K562 (cell line): Measurements from ENCODE around the gene GATA5. TPM values are rescaled to one million over a fixed set of nuclear protein-coding genes. Genes with fewer than 3 reads are reported as not detected.

Source experiments
- ATAC-seq: fragments of 200-7000 bp; cut with Tn5 transposase; 3 replicates; pipeline ENCODE4 v1.9.1; 2020; ENCODE audit warnings: moderate library complexity
- BruUV-seq: library from RNA; stranded (reverse); fragments of 400-500 nt; replicated peaks from 2 replicates; lab custom pipeline; 2021; lab: Mats Ljungman, UMichigan
- CTCF ChIA-PET: fragments of 300-600 bp; formaldehyde crosslinking; extraction: SDS; loops from one replicate; lab custom pipeline; 2021; ENCODE audit warnings: low intra/inter-chr PET ratio; lab: Yijun Ruan, JAX
- POLR2A ChIA-PET: fragments of 300-600, 350-650 bp; sonication (Branson Sonifier 250); formaldehyde crosslinking; extraction: SDS; loops from one replicate; lab custom pipeline; 2021; ENCODE audit warnings: antibody characterized with exemption, inconsistent platforms; lab: Yijun Ruan, JAX
- DNase-seq, 4 experiments: peaks; one replicate each; pipeline versions ENCODE4 v3.0.0 to v3.0.0-alpha.2; 2011 to 2018; ENCODE audit warnings: low spot score in 3 of 4, mixed read lengths in 3 of 4; ENCODE audit errors: extremely low read depth in 1 of 4
- FAIRE-seq: peaks from 2 replicates; lab custom pipeline; 2011; peaks lifted over from hg19 to GRCh38; lab: Jason Lieb, UNC
- H2AFZ ChIP-seq: 2 replicates; pipeline ENCODE4 v1.6.0; 2011; ENCODE audit warnings: low read depth, low read length, control low read depth, inconsistent platforms
- H3K27ac ChIP-seq: fragments of 200-600 bp; 3 replicates; pipeline ENCODE4 v1.8.0; 2011; ENCODE audit warnings: low read depth, mild to moderate bottlenecking, control low read depth, inconsistent platforms, low read length, moderate library complexity, mixed read lengths; ENCODE audit errors: extremely low read depth
- H3K27me3 ChIP-seq, 2 experiments: fragments of 300-600 bp in 1 of 2; 2 replicates in 1 of 2; 3 replicates in 1 of 2; pipeline versions ENCODE4 v1.6.0 to v1.8.0; 2011; ENCODE audit warnings: inconsistent platforms in 2 of 2, low read length in 2 of 2, mild to moderate bottlenecking in 1 of 2, mixed read lengths in 1 of 2, moderate library complexity in 1 of 2; ENCODE audit not compliant: control insufficient read depth in 2 of 2, insufficient read depth in 2 of 2
- H3K36me3 ChIP-seq: fragments of 300-600 bp; 3 replicates; pipeline ENCODE4 v1.8.0; 2011; ENCODE audit warnings: mild to moderate bottlenecking, low read length, inconsistent platforms; ENCODE audit not compliant: control insufficient read depth, insufficient read depth
- H3K4me1 ChIP-seq, 2 experiments: fragments of 200-600 bp in 1 of 2; replicated peaks in 1 of 2; 2 replicates in 1 of 2; 3 replicates in 1 of 2; pipeline versions ENCODE4 v1.5.1 to v1.8.0; 2011; ENCODE audit warnings: inconsistent platforms in 2 of 2, low read length in 2 of 2, mild to moderate bottlenecking in 1 of 2, mixed read lengths in 1 of 2, moderate library complexity in 1 of 2; ENCODE audit not compliant: control insufficient read depth in 2 of 2, insufficient read depth in 2 of 2
- H3K4me2 ChIP-seq: 2 replicates; pipeline ENCODE4 v1.6.1; 2011; ENCODE audit warnings: low read length, control low read depth, inconsistent platforms, mixed read lengths; ENCODE audit not compliant: insufficient read depth
- H3K4me3 ChIP-seq: fragments of 200-600 bp; sonication (generic), shearing (Covaris generic); 2 replicates; pipeline ENCODE4 v1.5.1; 2016; ENCODE audit warnings: control low read depth, inconsistent platforms
- H3K79me2 ChIP-seq: fragments of 200-600 bp; 3 replicates; pipeline ENCODE4 v1.8.0; 2011; ENCODE audit warnings: low read length, inconsistent platforms; ENCODE audit not compliant: control insufficient read depth, insufficient read depth
- H3K9ac ChIP-seq, 2 experiments: 2 replicates each; pipeline versions ENCODE4 v1.6.0 to v1.6.1; 2011; ENCODE audit warnings: low read depth in 2 of 2, low read length in 2 of 2, control low read depth in 1 of 2, inconsistent platforms in 1 of 2, mild to moderate bottlenecking in 1 of 2, mixed read lengths in 1 of 2; ENCODE audit not compliant: insufficient read depth in 1 of 2
- H3K9me1 ChIP-seq: one replicate; pipeline ENCODE4 v1.6.0; 2011; ENCODE audit warnings: inconsistent platforms, mild to moderate bottlenecking, low read length, moderate library complexity; ENCODE audit not compliant: control insufficient read depth, insufficient read depth
- H3K9me3 ChIP-seq: replicated peaks from 2 replicates; pipeline ENCODE4 v1.5.1; 2011; ENCODE audit warnings: low read depth, low read length, inconsistent platforms; ENCODE audit not compliant: control insufficient read depth, insufficient read depth
- H4K20me1 ChIP-seq: replicated peaks from 2 replicates; pipeline ENCODE4 v1.6.1; 2011; ENCODE audit warnings: low read length, inconsistent platforms, mixed read lengths; ENCODE audit not compliant: control insufficient read depth, insufficient read depth
- ARID1B ChIP-seq: fragments of 450-650 bp; IDR thresholded peaks from 2 replicates; pipeline ENCODE4 v1.6.1; 2016; ENCODE audit warnings: antibody characterized with exemption, mild to moderate bottlenecking, inconsistent platforms
- CC2D1A ChIP-seq: fragments of 450-650 bp; IDR thresholded peaks from 2 replicates; pipeline ENCODE4 v1.6.1; 2017; ENCODE audit warnings: mild to moderate bottlenecking
- CEBPG ChIP-seq, 3 experiments: fragments of 200-800 bp in 1 of 3; sonication (Bioruptor generic) in 1 of 3; sonication (generic) in 1 of 3; formaldehyde crosslinking in 1 of 3; IDR thresholded peaks in 2 of 3; conservative IDR thresholded peaks in 1 of 3; 2 replicates each; pipeline versions ENCODE4 v1.6.1 to v1.8.0; 2016 to 2022; ENCODE audit warnings: missing compliant biosample characterization in 2 of 3, missing genetic modification characterization in 2 of 3, mild to moderate bottlenecking in 1 of 3, missing genetic modification reagents in 1 of 3
- FOSL1 ChIP-seq: fragments of 200-800 bp; sonication (Bioruptor generic); conservative IDR thresholded peaks from 2 replicates; pipeline ENCODE4 v1.6.1; 2016; ENCODE audit warnings: missing genetic modification characterization, missing compliant biosample characterization
- MED1 ChIP-seq: sonication (generic); formaldehyde crosslinking; IDR thresholded peaks from 2 replicates; pipeline ENCODE4 v1.8.1; 2023; ENCODE audit warnings: missing genetic modification reagents, borderline replicate concordance
- POLR2AphosphoS5 ChIP-seq: IDR thresholded peaks from 2 replicates; pipeline ENCODE4 v1.6.1; 2011; ENCODE audit warnings: mild to moderate bottlenecking, low read depth, low read length, moderate library complexity; ENCODE audit not compliant: control insufficient read depth, insufficient read depth
- WGBS: fragments of 100-300 bp; shearing (Covaris generic); methylation state at CpG from one replicate; pipeline ENCODE4 v1.1.6; 2016; ENCODE audit warnings: low coverage, mixed read lengths; ENCODE audit not compliant: insufficient coverage; ENCODE audit errors: missing lambda C conversion rate; 5-methylcytosine and 5-hydroxymethylcytosine counted together
- in situ Hi-C: fragments of 300-500 bp; cut with MboI; formaldehyde crosslinking; loops from 4 replicates; pipeline ENCODE4 v1.15.0; 2018; ENCODE audit warnings: inconsistent platforms, mixed read lengths
- intact Hi-C: fragments of 100-400 bp; cut with micrococcal nuclease; formaldehyde crosslinking; loops from 2 replicates; pipeline ENCODE4 v1.14.2; 2022
- polyA plus RNA-seq, 8 experiments: library from polyadenylated mRNA; depleted of rRNA in 4 of 8; stranded (reverse) in 5 of 8; unstranded in 3 of 8; fragments of >200 nt; fragmentation: Nextera tagmentation in 2 of 8; fragmentation: Illumina TruSeq in 1 of 8; extraction: Ambion mirVana in 2 of 8; extraction: Trizol in 1 of 8; gene quantifications; 2 replicates each; pipeline versions ENCODE4 v1.2.1 to v1.2.3, GENCODE V29; 2011 to 2014; ENCODE audit warnings: inconsistent platforms in 1 of 8, missing spikeins in 1 of 8
- total RNA-seq, 7 experiments: library from RNA; depleted of rRNA in 6 of 7; stranded (reverse); fragments of >200 nt in 6 of 7; fragmentation: Illumina TruSeq in 2 of 7; extraction: Trizol in 2 of 7; gene quantifications; 2 replicates each; pipeline versions ENCODE4 v1.2.1 to v1.2.3, GENCODE V29; 2011 to 2021; ENCODE audit warnings: low replicate concordance in 1 of 7
- TF ChIP-seq, protein P1 (sequence below), 2 experiments: fragments of 450-650 bp in 1 of 2; sonication (generic) in 1 of 2; formaldehyde crosslinking in 1 of 2; IDR thresholded peaks in 1 of 2; conservative IDR thresholded peaks in 1 of 2; 2 replicates each; pipeline versions ENCODE4 v1.6.1 to v1.8.1; 2016 to 2023; ENCODE audit warnings: mild to moderate bottlenecking in 2 of 2, moderate library complexity in 2 of 2, inconsistent platforms in 1 of 2, missing genetic modification reagents in 1 of 2
- TF ChIP-seq, protein P2 (sequence below): sonication (generic); formaldehyde crosslinking; IDR thresholded peaks from 2 replicates; pipeline ENCODE4 v1.8.0; 2022; ENCODE audit warnings: mild to moderate bottlenecking, missing genetic modification reagents
- TF ChIP-seq, protein P3 (sequence below): IDR thresholded peaks from 2 replicates; pipeline ENCODE4 v1.6.1; 2012; ENCODE audit warnings: low read depth, low read length, improper control_type of control experiment, borderline replicate concordance

Gene GATA5
- total and polyA plus RNA-seq, 9 of the 15 experiments (the other 6 are each of a cell fraction or from before 2014, with no cell fraction given) = 0.09 to 0.57 (median 0.20) TPM; not detected in 3

DNA sequence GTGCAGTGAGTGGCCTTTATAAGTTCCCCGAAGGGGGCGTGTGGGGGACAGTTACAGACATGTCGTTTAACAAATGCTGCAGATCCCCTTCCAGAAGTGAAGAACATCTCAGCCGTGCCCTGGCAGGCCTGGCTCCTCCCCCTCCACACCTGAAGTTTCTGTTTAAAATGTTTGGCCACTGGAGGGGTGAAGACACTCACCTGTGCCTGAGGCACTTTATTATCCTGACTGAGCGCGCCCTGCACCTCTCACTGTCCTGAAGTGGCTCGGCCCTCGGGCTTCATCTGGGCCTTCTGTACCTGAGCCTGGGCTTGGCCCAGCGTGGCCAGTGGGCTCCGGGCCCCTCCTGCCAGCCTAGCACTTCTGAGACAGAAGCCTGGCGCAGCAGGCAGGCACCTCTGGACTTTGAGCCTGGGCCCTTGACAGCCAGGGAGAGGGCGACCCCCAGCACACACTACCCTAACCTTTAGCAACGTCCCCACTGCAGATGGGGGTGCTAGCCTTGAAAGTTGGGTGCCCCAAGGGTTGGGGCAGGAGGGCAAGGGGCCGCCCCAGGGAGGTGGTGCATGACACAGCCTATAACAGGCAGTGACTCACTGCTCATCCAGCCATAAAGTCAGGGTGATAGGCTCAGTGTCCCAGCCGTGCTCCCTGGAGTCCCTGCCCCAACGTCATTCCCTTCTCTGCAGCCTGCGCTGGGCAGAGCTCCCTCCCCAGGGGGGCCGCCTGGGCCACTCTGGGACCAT lies 13.6 kb upstream of the GATA5 start (continued):
- TF ChIP-seq, protein P1, sequence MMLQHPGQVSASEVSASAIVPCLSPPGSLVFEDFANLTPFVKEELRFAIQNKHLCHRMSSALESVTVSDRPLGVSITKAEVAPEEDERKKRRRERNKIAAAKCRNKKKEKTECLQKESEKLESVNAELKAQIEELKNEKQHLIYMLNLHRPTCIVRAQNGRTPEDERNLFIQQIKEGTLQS (IDR thresholded peaks at IDR 0.05) = peak; percentile 52
- TF ChIP-seq, protein P1 (CRISPR knock-in tag; conservative IDR thresholded peaks at IDR 0.05) = no peak
- TF ChIP-seq FOSL1 (tag) (peak; percentile 80), ARID1B (peak; percentile 31; the same call in 1 of the 2 replicates), CC2D1A (no peak)

DNA sequence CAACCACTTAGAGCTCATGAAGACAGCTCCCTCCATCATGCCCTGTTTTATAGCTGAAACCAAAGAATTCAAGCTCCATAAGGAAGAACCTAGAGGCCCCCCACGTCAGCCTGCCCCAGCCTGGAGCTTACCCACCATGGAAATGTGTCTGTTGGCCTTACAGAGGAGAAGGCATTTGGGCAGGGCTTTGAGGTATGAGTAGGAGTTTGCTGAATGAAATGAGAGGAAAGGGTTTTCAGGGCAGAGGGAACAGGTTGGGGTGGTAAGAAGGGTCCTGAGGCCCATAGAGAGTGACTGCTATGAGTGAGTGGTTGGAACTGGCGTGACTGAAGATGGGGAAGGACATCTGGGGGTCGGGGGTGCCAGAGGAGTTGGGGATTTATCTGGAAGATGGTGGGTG lies 12.7 kb upstream of the GATA5 start:
- no peak overlapping the region for H3K9ac ChIP-seq
- FAIRE-seq (no peak), ATAC-seq (no peak), DNase-seq (no peak)
- peaks cover 54 to 87% of the 10 kb centered on the region in 2 experiments for H3K4me1 ChIP-seq
- no TSS peak for BruUV-seq
- no peak overlapping the region for H3K4me2 ChIP-seq
- WGBS = 40% methylated on average over 3 of the region's 3 CpGs
- no peaks in the 10 kb centered on the region for H4K20me1 ChIP-seq
- CTCF ChIA-PET = interaction anchor here (0.6 kb wide), 1 partner anchor 8 kb away, joined by 6 read pairs; no protein-coding TSS in a partner anchor
- H3K27ac ChIP-seq = no peak overlapping the region
- no peaks in the 10 kb centered on the region for H3K9me1 ChIP-seq
- intact Hi-C loops (loop anchor here (5.0 kb wide), 1 partner anchor 81 kb away; the partner anchor contains the start of gene CABLES2), in situ Hi-C loops (no loop called here)
- TF ChIP-seq, protein P2, sequence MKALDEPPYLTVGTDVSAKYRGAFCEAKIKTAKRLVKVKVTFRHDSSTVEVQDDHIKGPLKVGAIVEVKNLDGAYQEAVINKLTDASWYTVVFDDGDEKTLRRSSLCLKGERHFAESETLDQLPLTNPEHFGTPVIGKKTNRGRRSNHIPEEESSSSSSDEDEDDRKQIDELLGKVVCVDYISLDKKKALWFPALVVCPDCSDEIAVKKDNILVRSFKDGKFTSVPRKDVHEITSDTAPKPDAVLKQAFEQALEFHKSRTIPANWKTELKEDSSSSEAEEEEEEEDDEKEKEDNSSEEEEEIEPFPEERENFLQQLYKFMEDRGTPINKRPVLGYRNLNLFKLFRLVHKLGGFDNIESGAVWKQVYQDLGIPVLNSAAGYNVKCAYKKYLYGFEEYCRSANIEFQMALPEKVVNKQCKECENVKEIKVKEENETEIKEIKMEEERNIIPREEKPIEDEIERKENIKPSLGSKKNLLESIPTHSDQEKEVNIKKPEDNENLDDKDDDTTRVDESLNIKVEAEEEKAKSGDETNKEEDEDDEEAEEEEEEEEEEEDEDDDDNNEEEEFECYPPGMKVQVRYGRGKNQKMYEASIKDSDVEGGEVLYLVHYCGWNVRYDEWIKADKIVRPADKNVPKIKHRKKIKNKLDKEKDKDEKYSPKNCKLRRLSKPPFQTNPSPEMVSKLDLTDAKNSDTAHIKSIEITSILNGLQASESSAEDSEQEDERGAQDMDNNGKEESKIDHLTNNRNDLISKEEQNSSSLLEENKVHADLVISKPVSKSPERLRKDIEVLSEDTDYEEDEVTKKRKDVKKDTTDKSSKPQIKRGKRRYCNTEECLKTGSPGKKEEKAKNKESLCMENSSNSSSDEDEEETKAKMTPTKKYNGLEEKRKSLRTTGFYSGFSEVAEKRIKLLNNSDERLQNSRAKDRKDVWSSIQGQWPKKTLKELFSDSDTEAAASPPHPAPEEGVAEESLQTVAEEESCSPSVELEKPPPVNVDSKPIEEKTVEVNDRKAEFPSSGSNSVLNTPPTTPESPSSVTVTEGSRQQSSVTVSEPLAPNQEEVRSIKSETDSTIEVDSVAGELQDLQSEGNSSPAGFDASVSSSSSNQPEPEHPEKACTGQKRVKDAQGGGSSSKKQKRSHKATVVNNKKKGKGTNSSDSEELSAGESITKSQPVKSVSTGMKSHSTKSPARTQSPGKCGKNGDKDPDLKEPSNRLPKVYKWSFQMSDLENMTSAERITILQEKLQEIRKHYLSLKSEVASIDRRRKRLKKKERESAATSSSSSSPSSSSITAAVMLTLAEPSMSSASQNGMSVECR (CRISPR knock-in tag) = no peak
- TF ChIP-seq CEBPG (CRISPR knock-in tag; IDR thresholded peaks at IDR 0.05) (no peak), CEBPG (tag; conservative IDR thresholded peaks at IDR 0.05 in 1 of 2, IDR thresholded peaks at IDR 0.05 in 1 of 2) (no peak), MED1 (no peak), POLR2AphosphoS5 (no peak)
- TF ChIP-seq, protein P3, sequence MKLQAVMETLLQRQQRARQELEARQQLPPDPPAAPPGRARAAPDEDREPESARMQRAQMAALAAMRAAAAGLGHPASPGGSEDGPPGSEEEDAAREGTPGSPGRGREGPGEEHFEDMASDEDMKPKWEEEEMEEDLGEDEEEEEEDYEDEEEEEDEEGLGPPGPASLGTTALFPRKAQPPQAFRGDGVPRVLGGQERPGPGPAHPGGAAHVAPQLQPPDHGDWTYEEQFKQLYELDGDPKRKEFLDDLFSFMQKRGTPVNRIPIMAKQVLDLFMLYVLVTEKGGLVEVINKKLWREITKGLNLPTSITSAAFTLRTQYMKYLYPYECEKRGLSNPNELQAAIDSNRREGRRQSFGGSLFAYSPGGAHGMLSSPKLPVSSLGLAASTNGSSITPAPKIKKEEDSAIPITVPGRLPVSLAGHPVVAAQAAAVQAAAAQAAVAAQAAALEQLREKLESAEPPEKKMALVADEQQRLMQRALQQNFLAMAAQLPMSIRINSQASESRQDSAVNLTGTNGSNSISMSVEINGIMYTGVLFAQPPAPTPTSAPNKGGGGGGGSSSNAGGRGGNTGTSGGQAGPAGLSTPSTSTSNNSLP = no peak
- POLR2A ChIA-PET = no interaction called here
- H3K79me2 ChIP-seq = no peaks in the 10 kb centered on the region
- H3K9me3 ChIP-seq = no peaks in the 10 kb centered on the region
- H3K4me3 ChIP-seq = no peak overlapping the region
- H2AFZ ChIP-seq = 0 out of 2 replicates have a peak overlapping the region, but pooled peaks have one; percentile 59
- H3K27me3 ChIP-seq = no peaks in the 10 kb centered on the region
- H3K36me3 ChIP-seq = no peaks in the 10 kb centered on the region
